Left colon (tissue), 2 donors: ENCODE results near the gene EHMT2. TPM values are rescaled to one million over a fixed set of nuclear protein-coding genes. Genes with fewer than 3 reads are reported as not detected.
"Not testable (repeated sequence)": the region's sequence is repeated elsewhere in the genome, so short reads cannot be mapped to it uniquely, and the experiment has no call there.

Experiments used
- ATAC-seq: fragments of 200-7000 bp; cut with Tn5 transposase; one replicate; pipeline ENCODE4 v1.9.1; 2020; ENCODE audit warnings: mild to moderate bottlenecking, moderate library complexity
- DNase-seq, 2 donors: peaks; one replicate each; pipeline ENCODE4 v3.0.0-alpha.2; 2020
- intact Hi-C, 2 donors: fragments of 100-400 bp; cut with DNase I in 1 of 2; cut with micrococcal nuclease in 1 of 2; formaldehyde crosslinking; loops; one replicate each; pipeline versions ENCODE4 v1.11.2 to v1.14.0; 2022; cut with DNase I, micrococcal nuclease
- long read RNA-seq: library from polyadenylated mRNA; unstranded; transcript quantifications from one replicate; pipeline ENCODE4 v2.0.0, GENCODE V29; 2021
- total RNA-seq, 2 donors: library from RNA; stranded (reverse); fragmentation: NEBNext Ultra II Directional; extraction: Animal tissue kit (Norgen Biotek cat#: 25700); gene quantifications; one replicate each; pipeline ENCODE4 v1.2.1, GENCODE V29; 2021
- donor health status: DM: no; HTN: no; CAD: no.
- donor health status: DM: yes; HTN: yes; CAD: no.

EHMT2 gene
- total RNA-seq: 10 to 100 TPM; 28.0 to 30.5 TPM
- long read RNA-seq, full-length matches to known transcripts: 6 of 18 reads
- long read RNA-seq, partial matches to known transcripts: 9 of 18 reads
- long read RNA-seq, other reads (novel, unspliced or antisense): 3 of 18 reads

GRCh38 chr6:31897612-31898382 is at the start of gene EHMT2:
TSS of gene EHMT2 (minus strand) at chr6:31897698. CDS start at chr6:31897677, 21 bp downstream.
- DNase-seq: peak; percentile 82 to 87
- ATAC-seq: peak; percentile 74

GRCh38 chr6:31947070-31947675 is 49.7 kb upstream of the EHMT2 start:
- ATAC-seq: no peak
- intact Hi-C loops: no loop called here
- no peak for DNase-seq

More at GRCh38 chr6:31897612-31898382, at the start of gene EHMT2:
- intact Hi-C loops: no loop called here

- no peak for ATAC-seq
- intact Hi-C loops: no loop called here
- DNase-seq: no peak
Observed at GRCh38 chr6:31946370-31946885, 48.9 kb upstream of the EHMT2 start.

GRCh38 chr6:31945507-31946369 is 48.2 kb upstream of the EHMT2 start, which contains the start of gene CFB:
TSS of gene CFB (plus strand) at chr6:31946095. CDS start at chr6:31946222, 127 bp downstream.
- intact Hi-C loops: no loop called here
- peak; percentile 93 for ATAC-seq
- peak; percentile 76 to 94 for DNase-seq

- DNase-seq (no peak), ATAC-seq (no peak)
- intact Hi-C loops: no loop called here
Observed at GRCh38 chr6:31945154-31945506, 47.6 kb upstream of the EHMT2 start.

GRCh38 chr6:31943742-31944141 is 46.2 kb upstream of the EHMT2 start:
- no peak for ATAC-seq
- intact Hi-C loops: no loop called here
- no peak for DNase-seq

GRCh38 chr6:31940256-31940664 is 42.8 kb upstream of the EHMT2 start:
- DNase-seq (no peak), ATAC-seq (no peak)
- intact Hi-C loops: no loop called here

- intact Hi-C loops: no loop called here
- ATAC-seq (no peak), DNase-seq (no peak)
Observed at GRCh38 chr6:31935823-31936222, 38.3 kb upstream of the EHMT2 start.

GRCh38 chr6:31935021-31935420 is 37.5 kb upstream of the EHMT2 start:
- ATAC-seq: no peak
- intact Hi-C loops: no loop called here
- DNase-seq: no peak

GRCh38 chr6:31933537-31933936 is 36.0 kb upstream of the EHMT2 start:
- no peak for DNase-seq
- ATAC-seq: no peak
- intact Hi-C loops: no loop called here

- intact Hi-C loops, DNase-seq, ATAC-seq: not testable (repeated sequence)
Observed at GRCh38 chr6:31932137-31932536, 34.6 kb upstream of the EHMT2 start.

GRCh38 chr6:31930962-31931361 is 33.5 kb upstream of the EHMT2 start:
- intact Hi-C loops: no loop called here
- DNase-seq: no peak
- ATAC-seq: no peak

GRCh38 chr6:31928672-31928939 is 31.1 kb upstream of the EHMT2 start:
- intact Hi-C loops: no loop called here
- DNase-seq (no peak), ATAC-seq (no peak)

- DNase-seq (no peak), ATAC-seq (no peak)
Observed at GRCh38 chr6:31927863-31928671, 30.6 kb upstream of the EHMT2 start.

GRCh38 chr6:31927242-31927862 is 29.9 kb upstream of the EHMT2 start, which contains the start of gene C2:
TSS of gene C2 (plus strand) at chr6:31927717. CDS start at chr6:31927753, 36 bp downstream.
- no peak for DNase-seq
- no peak for ATAC-seq
- intact Hi-C loops: no loop called here

More at GRCh38 chr6:31927863-31928671, 30.6 kb upstream of the EHMT2 start:
- intact Hi-C loops: no loop called here

- DNase-seq: peak in 1 of 2 donors; percentile 26
- no peak for ATAC-seq
- intact Hi-C loops: no loop called here
Observed at GRCh38 chr6:31922942-31923341, 25.4 kb upstream of the EHMT2 start.

- DNase-seq: no peak
- no peak for ATAC-seq
- intact Hi-C loops: no loop called here
Observed at GRCh38 chr6:31920811-31921210, 23.3 kb upstream of the EHMT2 start.
